Thoracic aorta (tissue), 2 donors: ENCODE results near the gene TREML2. TPM values are rescaled to one million over a fixed set of nuclear protein-coding genes. Genes with fewer than 3 reads are reported as not detected.

ENCODE experiments used
- ATAC-seq: fragments of 150-250 bp; one replicate; pipeline ENCODE4 v1.8.0; 2017; ENCODE audit warnings: low read depth; ENCODE audit not compliant: insufficient number of reproducible peaks, low FRiP score
- DNase-seq: peaks from one replicate; pipeline ENCODE4 v3.0.0-alpha.2; 2020; ENCODE audit warnings: low spot score
- H3K27ac ChIP-seq, 2 donors: fragments of 200-600 bp; sonication (generic); 1 replicate in 1 of 2; 2 replicates in 1 of 2; pipeline ENCODE4 v1.5.1; 2016; ENCODE audit warnings: mild to moderate bottlenecking in 2 of 2, moderate library complexity in 2 of 2
- H3K27me3 ChIP-seq: fragments of 200-600 bp; sonication (generic); replicated peaks from 2 replicates; pipeline ENCODE4 v1.6.0; 2016; ENCODE audit warnings: mild to moderate bottlenecking; ENCODE audit not compliant: insufficient read depth
- H3K36me3 ChIP-seq: fragments of 200-600 bp; sonication (generic); one replicate; pipeline ENCODE4 v1.5.1; 2016
- H3K4me1 ChIP-seq, 2 donors: fragments of 200-600 bp; sonication (generic); 1 replicate in 1 of 2; 2 replicates in 1 of 2; pipeline versions ENCODE4 v1.5.1 to v1.6.0; 2016; ENCODE audit warnings: low read depth in 2 of 2, mild to moderate bottlenecking in 1 of 2; ENCODE audit not compliant: control insufficient read depth in 1 of 2
- H3K4me3 ChIP-seq: fragments of 200-600 bp; sonication (generic); 2 replicates; pipeline ENCODE4 v1.5.1; 2016; ENCODE audit warnings: mild to moderate bottlenecking
- H3K9me3 ChIP-seq: fragments of 200-600 bp; sonication (generic); 2 replicates; pipeline ENCODE4 v1.5.1; 2016
- CTCF ChIP-seq: fragments of 200-600 bp; sonication (generic); IDR thresholded peaks from one replicate; pipeline ENCODE4 v1.5.1; 2019; ENCODE audit warnings: antibody characterized with exemption
- total RNA-seq, 2 donors: library from RNA; depleted of rRNA; stranded (reverse); fragments of >200 nt; gene quantifications; one replicate each; pipeline versions ENCODE4 v1.1.0 to v1.2.3, GENCODE V29; 2016

TREML2 gene
- total RNA-seq, 2 donors from 2014 or later, result 0.49 TPM; not detected in 1

GRCh38 chr6:41177287-41177686, 23.7 kb downstream of the TREML2 start:
- H3K4me1 ChIP-seq, result no peaks in the 10 kb centered on the region
- no peak for ATAC-seq
- no peak overlapping the region for H3K4me3 ChIP-seq
- H3K9me3 ChIP-seq, result no peaks in the 10 kb centered on the region
- no peaks in the 10 kb centered on the region for H3K27me3 ChIP-seq
- TF ChIP-seq CTCF, result no peak
- no peak overlapping the region for H3K27ac ChIP-seq
- DNase-seq, result no peak
- no peaks in the 10 kb centered on the region for H3K36me3 ChIP-seq

- no peaks in the 10 kb centered on the region for H3K4me1 ChIP-seq
- no peak for ATAC-seq
- H3K27me3 ChIP-seq, result no peaks in the 10 kb centered on the region
- H3K9me3 ChIP-seq, result no peaks in the 10 kb centered on the region
- H3K36me3 ChIP-seq, result no peaks in the 10 kb centered on the region
- no peak for DNase-seq
- no peak overlapping the region for H3K27ac ChIP-seq
- no peak for TF ChIP-seq CTCF
- no peak overlapping the region for H3K4me3 ChIP-seq
Measured at GRCh38 chr6:41176189-41176588, 24.8 kb downstream of the TREML2 start.

GRCh38 chr6:41175084-41175483, 25.9 kb downstream of the TREML2 start:
- Histone ChIP-seq H3K27ac (no peak overlapping the region), H3K27me3 (no peaks in the 10 kb centered on the region), H3K9me3 (no peaks in the 10 kb centered on the region), H3K4me1 (no peaks in the 10 kb centered on the region), H3K36me3 (no peaks in the 10 kb centered on the region), H3K4me3 (no peak overlapping the region)
- ATAC-seq, result no peak
- no peak for TF ChIP-seq CTCF
- DNase-seq, result no peak

GRCh38 chr6:41174610-41175009, 26.3 kb downstream of the TREML2 start:
- no peak for TF ChIP-seq CTCF
- Histone ChIP-seq H3K4me3 (no peak overlapping the region), H3K27ac (no peak overlapping the region), H3K9me3 (no peaks in the 10 kb centered on the region), H3K4me1 (no peaks in the 10 kb centered on the region), H3K27me3 (no peaks in the 10 kb centered on the region), H3K36me3 (no peaks in the 10 kb centered on the region)
- ATAC-seq, result no peak
- DNase-seq, result no peak

GRCh38 chr6:41171908-41172307, 29.0 kb downstream of the TREML2 start:
- H3K9me3 ChIP-seq, result no peaks in the 10 kb centered on the region
- no peak overlapping the region for H3K27ac ChIP-seq
- no peak overlapping the region for H3K4me3 ChIP-seq
- DNase-seq (no peak), ATAC-seq (no peak)
- H3K27me3 ChIP-seq, result no peaks in the 10 kb centered on the region
- no peak for TF ChIP-seq CTCF
- H3K4me1 ChIP-seq, result no peaks in the 10 kb centered on the region
- no peaks in the 10 kb centered on the region for H3K36me3 ChIP-seq
